SK-N-SH treated with all-trans-retinoic acid at 6 μM for 48 hours (cell line): ENCODE data around the gene DUS2.

Experiments used
- ARNTL ChIP-seq: fragments of 450-650 bp; formaldehyde crosslinking; IDR thresholded peaks from 2 replicates; pipeline ENCODE4 v1.5.0; 2020; ENCODE audit warnings: low read depth, mild to moderate bottlenecking, moderate library complexity, borderline replicate concordance
- CSDC2 ChIP-seq: fragments of 250-450 bp; sonication (Bioruptor Pico); IDR thresholded peaks from 2 replicates; pipeline ENCODE4 v1.5.0; 2020; ENCODE audit warnings: mild to moderate bottlenecking, moderate library complexity
- ESRRG ChIP-seq: fragments of 250-450 bp; sonication (Bioruptor Pico); IDR thresholded peaks from 2 replicates; pipeline ENCODE4 v1.6.1; 2021; ENCODE audit warnings: mild to moderate bottlenecking
- GLIS3 ChIP-seq: fragments of 250-450 bp; sonication (Bioruptor Pico); IDR thresholded peaks from 2 replicates; pipeline ENCODE4 v1.5.0; 2020; ENCODE audit warnings: mild to moderate bottlenecking, moderate library complexity
- OSR1 ChIP-seq: fragments of 250-450 bp; sonication (Bioruptor Pico); IDR thresholded peaks from 2 replicates; pipeline ENCODE4 v1.8.0; 2022; ENCODE audit warnings: moderate library complexity, mild to moderate bottlenecking, inconsistent platforms
- PATZ1 ChIP-seq: fragments of 250-450 bp; sonication (Bioruptor Pico); IDR thresholded peaks from 2 replicates; pipeline ENCODE4 v1.8.0; 2020; ENCODE audit warnings: mild to moderate bottlenecking, moderate library complexity, borderline replicate concordance
- POU6F1 ChIP-seq: fragments of 250-450 bp; sonication (Bioruptor Pico); IDR thresholded peaks from 2 replicates; pipeline ENCODE4 v1.8.0; 2021; ENCODE audit warnings: low read depth, mild to moderate bottlenecking, moderate library complexity, borderline replicate concordance
- PPARA ChIP-seq: fragments of 250-450 bp; sonication (Bioruptor Pico); IDR thresholded peaks from 2 replicates; pipeline ENCODE4 v1.5.0; 2020; ENCODE audit warnings: mild to moderate bottlenecking, borderline replicate concordance
- TCF4 ChIP-seq: fragments of 250-450 bp; sonication (Bioruptor Pico); IDR thresholded peaks from 2 replicates; pipeline ENCODE4 v1.8.0; 2021; ENCODE audit warnings: mild to moderate bottlenecking, moderate library complexity, borderline replicate concordance
- TSHZ2 ChIP-seq: fragments of 250-450 bp; sonication (Bioruptor Pico); IDR thresholded peaks from 2 replicates; pipeline ENCODE4 v1.5.0; 2020; ENCODE audit warnings: mild to moderate bottlenecking, moderate library complexity
- ZFP3 ChIP-seq: fragments of 250-450 bp; sonication (Bioruptor Pico); IDR thresholded peaks from 2 replicates; pipeline ENCODE4 v1.5.0; 2020; ENCODE audit warnings: mild to moderate bottlenecking, moderate library complexity
- ZFP30 ChIP-seq: fragments of 450-650 bp; formaldehyde crosslinking; IDR thresholded peaks from 2 replicates; pipeline ENCODE4 v1.5.0; 2022; ENCODE audit warnings: mild to moderate bottlenecking, moderate library complexity
- ZNF565 ChIP-seq: fragments of 450-650 bp; formaldehyde crosslinking; conservative IDR thresholded peaks from 2 replicates; pipeline ENCODE4 v1.5.0; 2020; ENCODE audit warnings: low read depth, mild to moderate bottlenecking, moderate library complexity

- no peak for TF ChIP-seq ESRRG (CRISPR knock-in tag)
- TF ChIP-seq PATZ1 (CRISPR knock-in tag): no peak
- TF ChIP-seq TCF4 (CRISPR knock-in tag): no peak
- TF ChIP-seq OSR1 (CRISPR knock-in tag): no peak
- TF ChIP-seq TSHZ2 (CRISPR knock-in tag): no peak
- no peak for TF ChIP-seq GLIS3
- no peak for TF ChIP-seq CSDC2 (CRISPR knock-in tag)
- no peak for TF ChIP-seq ZFP30 (CRISPR knock-in tag)
- TF ChIP-seq PPARA: no peak
- no peak for TF ChIP-seq ZNF565
- no peak for TF ChIP-seq ARNTL
- no peak for TF ChIP-seq ZFP3 (CRISPR knock-in tag)
- TF ChIP-seq POU6F1 (CRISPR knock-in tag): no peak
These were observed 12.1 kb downstream of the DUS2 start for GRCh38 chr16:68035227-68035626.
